ENCODE measurements around the gene ARL2BP.
A peak's percentile ranks its signal among the peaks of the same experiment; 100 is the strongest.

Gene ARL2BP

GRCh38 chr16:57299009-57299718 is 54.1 kb downstream of the ARL2BP start:
- no peak for DNase-seq (ENCODE audit: low read depth)
- H3K4me3 ChIP-seq (ENCODE audit: low read depth, low read length): peak overlapping the region; percentile 48
- no peak for TF ChIP-seq CTCF (IDR thresholded peaks at IDR 0.05; ENCODE audit: low read depth, low read length, missing control alignments)

GRCh38 chr16:57299719-57300386 is 54.8 kb downstream of the ARL2BP start:
- peak overlapping the region; percentile 48 for H3K4me3 ChIP-seq (ENCODE audit: low read depth, low read length)
- DNase-seq (ENCODE audit: low read depth): peak; percentile 89

GRCh38 chr16:57300387-57301125 is 55.5 kb downstream of the ARL2BP start:
- H3K4me3 ChIP-seq (ENCODE audit: low read depth, low read length): peak overlapping the region; percentile 48; the same call in 1 of the 2 replicates
- peak; percentile 97 for DNase-seq (ENCODE audit: low read depth)
- TF ChIP-seq CTCF (IDR thresholded peaks at IDR 0.05; ENCODE audit: low read depth, low read length, missing control alignments): peak; percentile 99

More at GRCh38 chr16:57299719-57300386, 54.8 kb downstream of the ARL2BP start:
- TF ChIP-seq CTCF (IDR thresholded peaks at IDR 0.05; ENCODE audit: low read depth, low read length, missing control alignments): peak; percentile 25

GRCh38 chr16:57301126-57301817 is 56.2 kb downstream of the ARL2BP start:
- no peak overlapping the region for H3K4me3 ChIP-seq (ENCODE audit: low read depth, low read length)
- DNase-seq (ENCODE audit: low read depth): no peak
- TF ChIP-seq CTCF (IDR thresholded peaks at IDR 0.05; ENCODE audit: low read depth, low read length, missing control alignments): no peak

Data from GM12864 (cell line).